HG02840 (cell line): ENCODE results near the gene SHROOM1.
"Not testable (repeated sequence)": the region's sequence is repeated elsewhere in the genome, so short reads cannot be mapped to it uniquely, and the experiment has no call there.

ENCODE experiments used
- ATAC-seq: cut with Tn5 transposase; IDR thresholded peaks from one replicate; pipeline ENCODE4 v1.9.1; 2021; ENCODE audit warnings: mild to moderate bottlenecking, moderate library complexity, moderate number of reproducible peaks; ENCODE audit not compliant: unreplicated experiment, low FRiP score

The SHROOM1 gene, protein sequence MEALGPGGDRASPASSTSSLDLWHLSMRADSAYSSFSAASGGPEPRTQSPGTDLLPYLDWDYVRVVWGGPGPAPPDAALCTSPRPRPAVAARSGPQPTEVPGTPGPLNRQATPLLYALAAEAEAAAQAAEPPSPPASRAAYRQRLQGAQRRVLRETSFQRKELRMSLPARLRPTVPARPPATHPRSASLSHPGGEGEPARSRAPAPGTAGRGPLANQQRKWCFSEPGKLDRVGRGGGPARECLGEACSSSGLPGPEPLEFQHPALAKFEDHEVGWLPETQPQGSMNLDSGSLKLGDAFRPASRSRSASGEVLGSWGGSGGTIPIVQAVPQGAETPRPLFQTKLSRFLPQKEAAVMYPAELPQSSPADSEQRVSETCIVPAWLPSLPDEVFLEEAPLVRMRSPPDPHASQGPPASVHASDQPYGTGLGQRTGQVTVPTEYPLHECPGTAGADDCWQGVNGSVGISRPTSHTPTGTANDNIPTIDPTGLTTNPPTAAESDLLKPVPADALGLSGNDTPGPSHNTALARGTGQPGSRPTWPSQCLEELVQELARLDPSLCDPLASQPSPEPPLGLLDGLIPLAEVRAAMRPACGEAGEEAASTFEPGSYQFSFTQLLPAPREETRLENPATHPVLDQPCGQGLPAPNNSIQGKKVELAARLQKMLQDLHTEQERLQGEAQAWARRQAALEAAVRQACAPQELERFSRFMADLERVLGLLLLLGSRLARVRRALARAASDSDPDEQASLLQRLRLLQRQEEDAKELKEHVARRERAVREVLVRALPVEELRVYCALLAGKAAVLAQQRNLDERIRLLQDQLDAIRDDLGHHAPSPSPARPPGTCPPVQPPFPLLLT

DNA sequence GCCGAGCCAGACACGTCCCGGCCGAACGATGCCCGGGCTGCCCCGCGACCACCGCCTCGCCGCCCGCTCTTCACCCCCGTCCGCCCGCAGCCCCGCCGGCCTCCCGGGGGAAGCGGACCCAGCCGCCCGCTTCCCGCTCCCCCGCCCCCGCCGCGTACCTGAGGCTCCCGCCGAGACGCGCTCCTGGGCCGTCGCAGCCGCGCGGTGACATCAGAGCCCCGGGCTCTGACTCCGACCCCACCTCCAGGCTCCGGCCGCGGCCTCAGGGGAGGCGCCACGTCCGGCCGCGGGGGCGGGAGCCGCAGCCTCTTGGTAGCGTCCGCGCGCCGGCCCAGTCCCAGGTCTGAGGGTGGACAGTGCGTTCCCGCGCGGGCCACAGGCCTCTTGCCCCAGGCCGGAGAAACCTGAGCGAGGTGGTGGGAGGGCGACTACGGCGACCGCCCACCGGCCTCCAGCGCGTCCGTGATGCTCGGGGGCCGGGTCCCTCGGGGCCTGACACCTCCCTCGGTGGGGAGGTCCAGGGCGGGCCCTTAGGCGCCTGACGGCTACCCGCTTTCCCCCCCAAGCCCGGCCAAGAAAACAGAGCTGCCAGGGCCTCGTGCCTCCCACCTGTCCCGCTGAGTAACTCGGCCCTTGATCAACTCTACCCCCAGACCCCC is at the start of gene SHROOM1:
TSS of gene SHROOM1 (minus strand) at position 212 of the 659 bp plus-strand sequence. CDS start 4,507 bp downstream, outside the sequence.
- peak; percentile 47 for ATAC-seq

DNA sequence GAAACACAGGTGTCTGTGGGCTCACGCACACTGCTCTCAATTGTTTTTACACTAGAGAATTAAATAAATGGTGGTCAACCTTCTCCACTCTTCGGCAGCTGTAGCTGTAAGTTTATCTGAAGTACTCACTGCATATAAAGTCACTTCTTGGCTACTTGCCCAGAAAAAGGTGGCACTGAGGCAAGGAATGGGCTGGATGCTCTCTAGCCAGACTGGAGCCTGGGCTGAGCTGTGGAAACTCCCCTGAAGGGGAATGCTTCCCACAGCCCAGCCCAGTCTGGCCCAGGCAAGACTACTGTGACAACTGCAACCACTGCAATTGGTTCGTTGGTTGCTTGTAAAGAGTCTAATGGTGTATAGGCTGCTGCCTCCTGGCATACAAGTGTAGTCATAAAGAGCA is 47.5 kb upstream of the SHROOM1 start:
- ATAC-seq: no peak

DNA sequence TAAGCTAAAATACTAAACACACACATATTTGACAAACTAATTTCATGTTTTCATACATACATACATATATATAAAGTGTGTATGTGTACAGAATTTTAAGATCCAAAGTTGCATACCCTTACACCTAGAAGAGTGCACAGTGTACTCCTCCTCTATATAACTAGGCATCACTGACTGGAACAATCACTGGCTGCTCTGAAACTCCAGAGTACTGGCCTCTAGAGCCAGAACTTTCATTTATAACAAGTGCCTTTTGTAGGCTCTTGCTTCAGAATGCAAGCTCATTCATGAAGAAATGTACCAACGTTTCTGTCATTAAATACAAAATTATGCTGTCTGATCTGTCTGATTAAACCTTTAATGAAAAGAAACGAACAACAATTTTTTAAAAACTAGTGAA is 47.0 kb upstream of the SHROOM1 start:
- no peak for ATAC-seq

DNA sequence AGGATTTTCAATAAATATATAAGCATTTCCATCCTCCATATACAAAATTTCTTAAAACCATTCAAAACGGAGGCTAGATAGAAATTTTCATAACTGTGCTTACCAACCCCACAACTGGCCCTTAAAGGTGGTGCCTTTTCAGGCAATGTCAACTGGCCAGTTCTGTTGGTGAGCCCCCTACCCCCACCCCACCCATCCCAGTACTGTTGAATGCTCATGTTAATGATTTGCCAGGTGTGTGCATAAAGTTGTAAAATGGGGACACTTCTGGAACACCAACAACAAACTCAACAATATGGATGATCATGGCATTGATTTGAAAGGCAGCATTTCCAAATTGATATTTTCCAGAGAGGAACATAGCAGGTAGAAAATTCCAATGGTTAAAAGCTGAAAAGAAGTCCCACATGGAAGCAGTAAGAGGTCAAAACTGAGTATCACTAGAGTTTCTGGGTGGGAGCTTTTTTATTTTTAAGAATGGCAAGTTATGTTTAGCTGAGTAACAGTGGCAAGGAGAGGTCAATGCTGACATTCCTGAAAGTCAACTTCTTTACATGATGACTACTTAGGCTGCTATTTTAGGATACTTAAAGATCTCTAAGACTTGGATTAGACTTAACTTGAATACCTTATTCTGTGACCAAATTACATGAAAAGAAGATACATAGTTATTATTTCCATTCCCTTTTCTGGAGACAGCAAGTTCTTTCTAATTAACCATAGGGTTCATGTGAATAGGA is 45.7 kb upstream of the SHROOM1 start:
- no peak for ATAC-seq

DNA sequence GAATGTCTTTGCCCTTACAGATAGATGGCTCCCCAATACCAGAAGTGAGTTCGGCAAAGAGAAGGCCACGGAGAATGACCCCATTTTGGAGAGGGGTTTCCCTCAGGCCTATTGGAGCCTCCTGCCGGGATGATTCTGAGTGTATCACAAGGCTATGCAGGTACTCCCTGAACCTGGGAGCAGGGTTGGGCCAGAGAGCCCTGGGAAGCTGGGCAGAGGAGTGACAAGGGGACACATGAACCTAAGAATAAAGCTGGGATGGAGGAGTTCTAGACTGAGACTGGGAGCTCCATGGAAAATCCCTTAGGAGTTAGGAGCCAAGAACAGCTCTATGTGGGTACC is 43.5 kb upstream of the SHROOM1 start:
- no peak for ATAC-seq

DNA sequence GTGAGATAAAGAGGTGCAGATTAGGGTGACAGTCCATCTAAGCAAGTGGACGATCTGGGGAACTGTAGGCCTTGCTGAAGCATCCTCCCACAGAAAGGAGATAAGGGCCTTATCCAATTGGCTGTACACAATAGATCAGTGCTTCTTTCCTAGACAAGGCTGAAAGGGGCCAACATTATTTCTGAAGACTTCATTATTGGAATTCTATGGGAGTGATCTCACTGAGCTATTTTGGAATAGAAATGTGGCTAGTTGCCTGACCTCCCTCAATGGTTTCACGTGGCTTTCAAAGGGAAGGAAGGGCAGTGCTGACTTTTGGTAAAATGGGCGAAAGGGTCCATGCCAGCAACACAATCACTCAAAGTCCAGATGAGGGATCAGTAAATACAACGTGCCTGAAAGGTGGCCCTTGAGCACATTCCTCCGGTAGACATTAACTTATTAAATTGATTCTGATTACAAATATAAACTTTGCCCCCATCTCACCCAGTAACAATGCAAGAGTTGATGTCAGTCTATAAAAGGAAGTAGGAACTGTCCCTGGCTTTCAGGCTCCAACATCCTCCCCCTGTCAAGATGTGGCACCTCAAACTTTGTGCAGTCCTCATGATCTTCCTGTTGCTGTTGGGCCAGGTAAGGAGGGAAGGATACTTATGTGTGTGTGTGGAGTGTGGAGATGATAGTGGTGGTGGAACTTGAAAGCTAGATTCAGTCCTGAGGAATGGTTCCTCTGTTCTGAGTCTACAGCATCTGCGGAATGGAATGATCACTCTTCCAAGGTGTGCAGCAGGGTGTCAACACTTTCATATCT is 42.9 kb upstream of the SHROOM1 start, which contains the start of gene LEAP2:
TSS of gene LEAP2 (plus strand) at position 550 of the 811 bp plus-strand sequence. CDS start at position 577, 27 bp downstream.
- no peak for ATAC-seq

DNA sequence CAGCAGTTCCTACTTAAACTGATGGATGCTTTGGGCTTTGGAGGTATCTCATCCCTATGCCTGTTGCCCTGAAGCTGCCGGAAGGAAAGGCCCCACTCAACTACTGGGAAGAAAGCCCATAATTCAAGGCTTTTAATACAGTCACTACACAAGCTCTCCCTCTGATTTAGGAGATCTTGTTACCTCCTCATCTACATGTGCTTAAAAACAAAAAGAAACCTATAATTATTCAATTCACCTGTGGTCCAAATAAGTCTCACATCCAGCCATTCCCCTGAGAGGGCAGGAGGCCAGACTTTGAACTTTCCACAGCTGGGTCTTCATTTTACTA is 42.3 kb upstream of the SHROOM1 start:
- no peak for ATAC-seq

DNA sequence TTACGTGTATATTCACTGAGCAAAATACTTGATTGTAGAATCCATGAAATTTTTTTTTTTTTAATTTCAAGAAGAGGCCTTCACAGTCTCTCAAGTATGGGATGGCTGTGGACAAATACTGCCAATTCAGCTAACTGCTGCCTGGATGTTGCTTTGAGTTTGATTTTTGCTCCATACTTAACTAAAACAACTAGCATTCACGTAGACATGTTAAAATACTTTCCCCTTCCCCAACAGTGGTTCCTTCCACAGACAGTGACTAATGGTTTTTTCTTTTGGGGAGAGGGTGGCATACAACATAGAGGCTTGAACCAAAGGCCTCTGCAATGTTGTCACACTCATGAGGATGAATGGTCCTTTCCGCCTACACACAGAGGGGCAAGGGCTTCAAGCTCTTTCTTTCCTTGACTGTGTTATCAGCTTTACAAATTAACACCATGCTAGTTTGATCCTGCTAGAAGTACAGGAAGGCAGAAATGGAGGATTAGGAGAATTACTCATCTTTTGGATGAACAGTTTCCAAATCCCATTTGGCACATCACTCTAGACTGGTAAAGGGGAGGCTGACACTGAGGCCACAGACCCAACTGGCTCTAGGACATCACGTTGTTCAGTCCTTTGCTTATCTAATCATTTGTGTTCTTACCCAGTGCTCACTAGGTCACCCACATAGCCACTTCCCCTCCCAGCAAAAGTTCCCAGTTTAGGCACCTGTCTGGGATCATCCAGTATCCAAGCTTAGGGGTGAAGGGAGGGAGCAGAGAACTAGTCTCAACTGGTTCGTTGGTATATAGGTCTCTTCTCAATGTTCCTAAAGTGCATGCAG is 41.2 kb upstream of the SHROOM1 start:
- no peak for ATAC-seq

DNA sequence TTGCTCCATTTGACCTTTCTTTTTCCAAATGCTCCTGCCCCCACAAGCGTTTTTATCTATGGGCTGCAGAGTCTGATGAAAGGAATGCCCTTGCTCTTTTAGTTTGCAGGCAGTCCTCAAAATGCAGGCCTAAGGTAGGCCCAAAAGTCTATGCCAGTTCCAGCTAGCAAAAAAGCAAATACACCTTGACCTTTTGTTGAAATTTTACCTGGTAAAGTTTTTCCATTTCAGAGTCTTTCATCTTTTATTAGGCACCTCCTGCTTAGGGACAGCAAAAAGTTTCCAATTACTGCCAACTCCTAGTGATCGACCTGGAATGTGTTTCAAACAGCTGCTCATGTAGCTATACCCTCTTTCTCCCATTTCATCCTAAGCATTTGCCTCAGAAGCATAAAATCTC is 40.4 kb upstream of the SHROOM1 start:
- ATAC-seq: no peak

DNA sequence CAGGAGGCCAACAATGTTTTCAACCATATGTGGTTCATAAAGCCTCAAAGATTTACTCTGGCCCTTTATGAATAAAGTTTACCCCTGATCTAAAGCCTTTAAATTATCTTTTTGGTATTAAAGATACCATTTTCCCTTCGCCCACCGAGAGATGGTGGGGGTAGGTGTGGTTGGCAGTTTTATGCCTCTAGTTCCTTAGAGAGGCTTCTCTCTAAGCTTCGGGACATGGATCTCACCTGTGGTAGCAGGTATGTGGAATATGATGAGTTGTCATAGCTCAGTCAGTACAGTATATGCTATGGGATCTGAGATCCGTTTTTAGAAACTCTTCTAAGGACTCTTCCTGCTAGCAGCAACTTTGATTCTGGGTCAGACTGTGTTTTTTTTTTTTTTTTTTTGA is 38.3 kb upstream of the SHROOM1 start:
- no peak for ATAC-seq

DNA sequence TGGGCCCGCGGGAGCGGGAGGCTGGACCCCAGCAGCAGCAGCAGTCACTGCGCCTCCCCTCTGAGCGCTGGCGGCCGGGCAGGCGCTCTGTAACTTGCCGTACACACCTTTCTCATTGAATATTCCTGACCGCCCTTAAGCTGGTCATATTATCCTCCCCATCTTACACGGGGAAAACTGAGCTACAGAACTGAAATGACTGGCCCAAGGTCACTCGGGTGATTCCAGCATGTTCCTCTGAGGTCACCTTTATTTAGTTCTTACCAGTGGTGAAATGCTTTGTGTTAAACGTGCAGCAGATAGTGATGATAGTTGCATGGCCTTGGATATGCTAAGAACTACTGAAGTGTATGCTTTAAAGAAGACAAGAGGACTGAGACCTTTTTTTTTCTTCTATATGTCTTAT is 36.6 kb upstream of the SHROOM1 start:
- no peak for ATAC-seq

DNA sequence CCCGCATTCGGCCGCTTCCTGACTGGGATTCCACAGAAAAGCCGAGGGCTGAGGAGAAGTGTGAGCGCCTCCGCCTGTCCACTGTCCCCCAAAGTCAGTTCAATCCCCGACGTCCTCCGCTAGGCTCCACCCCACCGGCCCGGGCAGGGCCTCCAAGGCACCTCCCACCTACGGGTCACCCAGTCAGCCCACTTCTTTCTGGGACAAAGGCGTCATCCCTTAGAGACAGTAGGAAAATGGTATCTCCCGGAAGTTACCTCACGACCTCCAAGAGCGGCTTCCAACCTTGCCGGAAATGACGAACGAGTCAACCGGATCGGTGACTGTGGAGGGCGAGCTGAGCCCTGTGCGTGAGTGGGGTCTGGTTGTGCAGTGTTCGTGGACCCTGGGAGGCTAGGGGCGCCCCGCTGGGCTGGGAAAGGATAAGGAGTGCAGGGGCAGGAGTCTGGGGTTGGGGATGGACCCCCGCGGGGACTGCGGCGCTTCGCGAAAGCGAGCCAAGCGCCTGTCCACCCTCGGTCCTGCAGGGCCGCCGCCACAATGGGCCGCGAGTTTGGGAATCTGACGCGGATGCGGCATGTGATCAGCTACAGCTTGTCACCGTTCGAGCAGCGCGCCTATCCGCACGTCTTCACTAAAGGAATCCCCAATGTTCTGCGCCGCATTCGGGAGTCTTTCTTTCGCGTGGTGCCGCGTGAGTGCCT is 36.0 kb upstream of the SHROOM1 start, which contains the start of the genes GDF9 and UQCRQ:
TSS of gene GDF9 (minus strand) at position 128 of the 704 bp plus-strand sequence. CDS start 1,936 bp downstream, outside the sequence.
TSS of gene UQCRQ (plus strand) at position 301 of the 704 bp plus-strand sequence. CDS start at position 541, 240 bp downstream.
- peak; percentile 99 for ATAC-seq

DNA sequence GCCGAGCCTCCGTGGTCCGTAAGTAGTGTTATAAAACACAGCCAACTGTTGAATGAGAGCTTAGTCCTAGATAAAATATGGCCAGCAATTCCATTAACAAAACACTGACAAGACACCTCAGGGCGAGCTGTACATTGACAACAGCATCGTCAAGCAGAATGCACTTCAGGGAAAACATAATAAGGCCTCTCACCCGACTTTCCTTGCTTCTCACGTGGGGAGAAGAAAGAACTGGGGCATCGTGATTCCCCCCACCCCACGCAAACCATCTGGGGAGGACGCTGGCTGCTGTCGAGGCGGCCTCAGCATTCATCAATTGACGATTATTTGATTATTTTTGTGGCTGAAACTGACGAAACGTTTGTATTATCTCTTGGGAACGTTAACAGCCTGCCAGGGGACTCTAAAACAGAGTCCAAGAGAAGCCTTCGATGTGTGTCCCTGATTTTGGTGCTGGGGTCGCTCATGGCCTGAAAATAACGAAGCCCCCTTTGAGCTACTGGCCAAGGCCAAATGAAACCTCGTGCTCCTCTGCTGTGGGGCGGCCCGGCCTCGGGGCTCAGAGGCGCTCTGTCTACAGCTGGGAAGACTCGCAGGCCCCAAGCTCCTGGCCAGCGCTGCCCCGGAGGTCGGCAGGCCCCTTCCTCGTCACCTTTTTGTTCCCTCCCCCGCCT is 35.4 kb upstream of the SHROOM1 start:
- peak; percentile 24 for ATAC-seq

DNA sequence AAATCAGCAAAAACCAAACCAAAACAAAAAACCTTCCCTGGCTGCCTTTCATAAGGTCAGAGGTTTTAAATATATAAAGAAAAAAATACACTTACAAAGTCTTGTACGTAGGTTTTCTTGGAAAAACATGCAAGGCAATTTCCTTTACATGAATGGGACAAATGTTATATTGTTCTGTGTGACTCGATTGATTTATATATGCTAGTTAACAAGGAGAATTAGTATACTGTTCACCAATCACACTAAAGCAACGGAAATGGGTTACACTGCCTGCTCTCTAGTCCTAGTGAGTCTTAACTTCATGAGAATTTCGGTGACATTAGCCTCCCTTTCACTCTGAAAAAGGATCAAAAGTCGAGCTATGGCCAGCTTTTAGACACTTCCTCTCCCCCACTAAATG is 30.3 kb upstream of the SHROOM1 start:
- ATAC-seq: no peak

DNA sequence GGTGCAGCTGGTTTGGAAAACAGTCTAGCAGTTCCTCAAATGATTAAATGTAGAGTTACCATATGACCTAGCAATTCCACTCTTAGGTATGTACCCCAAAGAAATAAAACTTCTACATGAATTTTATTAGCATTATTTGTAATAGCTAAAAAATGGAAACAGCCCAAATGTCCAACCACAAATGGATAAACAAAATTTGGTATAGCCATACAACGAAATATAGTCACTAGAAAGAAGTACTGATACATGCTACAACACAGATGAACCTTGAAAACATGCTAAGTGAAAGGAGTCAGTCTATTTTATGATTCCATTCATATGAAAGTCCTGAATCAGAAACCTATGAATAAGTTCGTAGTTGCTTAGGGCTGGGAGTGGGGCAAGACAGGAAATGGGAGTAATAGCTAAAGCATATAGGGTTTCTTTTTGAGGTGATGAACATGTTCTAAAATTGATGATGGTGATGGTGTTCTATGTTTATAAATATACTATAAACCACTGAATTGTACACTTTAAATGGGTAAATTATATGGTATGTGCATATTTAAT is 29.5 kb upstream of the SHROOM1 start:
- ATAC-seq: no peak

DNA sequence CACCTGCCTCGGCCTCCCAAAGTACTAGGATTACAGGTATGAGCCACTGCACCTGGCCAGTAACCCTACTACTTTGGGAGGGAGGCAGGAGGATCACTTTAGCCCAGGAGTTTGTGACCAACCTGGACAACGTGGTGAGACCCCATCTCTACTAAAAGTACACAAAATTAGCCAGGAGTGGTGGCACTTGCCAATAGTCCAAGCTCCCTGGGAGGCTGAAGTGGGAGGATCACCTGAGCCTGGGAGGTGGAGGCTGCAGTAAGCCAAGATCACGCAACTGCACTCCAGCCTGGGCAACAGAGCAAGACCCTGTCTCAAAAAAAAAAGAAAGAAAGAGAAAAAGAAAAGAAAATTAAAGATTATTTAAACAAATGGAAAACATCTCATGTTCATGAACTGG is 25.6 kb upstream of the SHROOM1 start:
- no peak for ATAC-seq

DNA sequence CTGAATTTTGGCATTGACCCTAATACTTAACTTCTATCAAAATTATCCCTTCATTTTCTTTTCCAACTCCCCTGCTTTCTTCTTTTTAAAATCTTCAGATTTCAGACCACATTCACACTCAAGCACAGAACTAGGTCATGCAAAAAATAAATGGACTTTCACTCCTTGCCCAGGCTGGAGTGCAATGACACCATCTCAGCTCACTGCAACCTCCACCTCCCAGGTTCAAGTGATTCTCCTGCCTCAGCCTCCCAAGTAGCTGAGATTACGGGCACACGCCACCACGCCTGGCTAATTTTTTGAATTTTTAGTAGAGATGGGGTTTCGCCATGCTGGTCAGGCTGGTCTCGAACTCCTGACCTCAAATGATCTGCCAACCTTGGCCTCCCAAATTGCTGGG is 24.5 kb upstream of the SHROOM1 start:
- ATAC-seq: not testable (repeated sequence)
